Sciatic nerve (tissue), 2 donors: ENCODE data around the gene KCTD1. TPM values are rescaled to one million over a fixed set of nuclear protein-coding genes. Genes with fewer than 3 reads are reported as not detected.
A peak's percentile ranks its signal among the peaks of the same experiment; 100 is the strongest.

Source experiments
- ATAC-seq: fragments of 200-7000 bp; cut with Tn5 transposase; one replicate; pipeline ENCODE4 v1.9.1; 2020; ENCODE audit warnings: mild to moderate bottlenecking, moderate library complexity
- DNase-seq: peaks from one replicate; pipeline ENCODE4 v3.0.0-alpha.2; 2020; ENCODE audit warnings: low spot score
- intact Hi-C: fragments of 100-400 bp; cut with DNase I; formaldehyde crosslinking; loops from one replicate; pipeline ENCODE4 v1.14.2; 2022
- total RNA-seq: library from RNA; stranded (reverse); fragmentation: NEBNext Ultra II Directional; extraction: Animal tissue kit (Norgen Biotek cat#: 25700); gene quantifications from one replicate; pipeline ENCODE4 v1.2.1, GENCODE V29; 2021
- donor health status: DM: no; HTN: no; CAD: no.
- donor health status: DM: no; HTN: no; CAD: no.

KCTD1 gene
- total RNA-seq, 1 donor from 2014 or later = 34.1 TPM

DNA sequence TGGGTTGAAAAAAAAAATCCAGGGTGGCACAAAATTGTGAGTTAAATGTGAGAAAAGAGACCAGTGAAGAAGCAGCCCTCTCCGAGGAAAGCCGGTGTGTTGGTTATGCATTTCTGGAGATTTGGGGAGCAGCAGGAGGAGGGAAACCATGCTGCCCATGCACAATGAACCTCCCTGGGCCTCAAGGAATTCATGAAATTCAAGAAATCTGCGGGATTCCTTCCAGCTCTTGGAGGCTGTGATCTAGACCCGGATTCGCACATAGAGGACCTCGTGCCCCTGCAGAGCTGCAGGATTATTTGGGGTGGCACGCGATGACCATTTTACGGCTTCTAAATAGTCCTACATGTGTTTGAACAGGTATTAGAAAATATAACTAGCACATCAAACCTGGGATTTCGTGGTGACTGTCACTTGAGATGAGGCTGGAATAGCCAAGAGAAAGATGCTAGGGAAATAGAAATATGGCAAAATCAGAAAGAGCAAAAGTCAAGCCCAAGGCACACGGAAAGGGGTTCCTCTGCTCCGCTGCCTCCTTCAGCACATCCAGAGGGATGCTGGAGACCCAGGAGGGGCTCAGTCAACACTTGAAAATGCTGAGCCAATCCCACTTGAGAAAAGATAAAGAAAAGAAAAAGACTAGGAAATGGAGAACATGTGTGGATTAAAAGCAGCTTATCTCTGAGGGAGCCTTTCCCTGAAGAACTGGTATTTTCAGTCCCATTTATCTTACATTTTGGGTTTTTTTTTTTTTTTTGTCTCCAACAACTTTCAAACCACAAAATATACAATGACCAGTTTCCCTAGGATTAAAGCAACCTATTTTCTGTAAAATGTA lies 22.0 kb downstream of the KCTD1 start:
- DNase-seq (no peak), ATAC-seq (no peak)
- intact Hi-C loops = no loop called here

GRCh38 chr18:26524504-26525351 lies 23.6 kb downstream of the KCTD1 start:
- intact Hi-C loops = no loop called here
- DNase-seq (no peak), ATAC-seq (peak; percentile 45)

- intact Hi-C loops = no loop called here
- DNase-seq = no peak
- no peak for ATAC-seq
Observed at GRCh38 chr18:26524002-26524401, 24.4 kb downstream of the KCTD1 start.

DNA sequence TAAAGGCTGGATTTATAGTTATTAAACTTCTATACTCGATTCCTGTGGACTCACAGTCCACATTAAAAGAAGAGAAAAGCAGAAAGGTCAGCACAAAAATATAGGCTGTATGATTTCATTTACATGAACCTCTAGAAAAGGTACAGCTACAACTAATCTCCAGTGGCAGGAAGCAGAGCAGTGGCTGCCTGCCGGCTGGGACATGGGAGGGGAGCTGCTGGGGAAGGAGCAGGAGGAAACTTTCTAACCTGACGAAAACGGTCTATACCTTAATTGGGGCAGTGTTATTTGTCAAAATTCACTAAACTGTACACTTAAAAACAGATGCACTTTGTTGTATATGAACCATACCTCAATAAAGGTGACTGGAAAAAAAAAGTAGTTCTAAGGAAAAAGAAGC lies 26.7 kb downstream of the KCTD1 start:
- ATAC-seq (no peak), DNase-seq (no peak)
- intact Hi-C loops = no loop called here

DNA sequence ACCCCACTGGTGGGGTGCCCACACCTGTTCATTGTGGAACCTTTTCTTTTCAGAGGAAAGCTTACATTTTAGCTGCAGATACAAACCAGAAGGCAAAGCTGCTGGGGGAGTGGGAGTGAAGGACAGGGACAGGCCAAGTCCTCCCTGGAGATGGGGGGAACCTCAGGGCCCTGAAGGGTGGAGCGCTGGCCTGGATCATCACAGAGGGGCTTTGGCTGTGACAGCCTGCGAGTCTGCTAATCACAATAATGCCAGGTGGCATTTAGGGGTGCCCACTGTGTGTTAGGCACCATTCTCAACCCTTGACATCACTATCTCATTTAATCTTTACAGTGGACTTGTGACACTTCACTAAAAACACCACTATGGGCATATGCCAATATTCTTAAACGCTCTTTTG lies 27.4 kb downstream of the KCTD1 start:
- DNase-seq = no peak
- no peak for ATAC-seq
- intact Hi-C loops = no loop called here

GRCh38 chr18:26519114-26519513 lies 29.2 kb downstream of the KCTD1 start:
- DNase-seq = no peak
- ATAC-seq = no peak
- intact Hi-C loops = no loop called here

DNA sequence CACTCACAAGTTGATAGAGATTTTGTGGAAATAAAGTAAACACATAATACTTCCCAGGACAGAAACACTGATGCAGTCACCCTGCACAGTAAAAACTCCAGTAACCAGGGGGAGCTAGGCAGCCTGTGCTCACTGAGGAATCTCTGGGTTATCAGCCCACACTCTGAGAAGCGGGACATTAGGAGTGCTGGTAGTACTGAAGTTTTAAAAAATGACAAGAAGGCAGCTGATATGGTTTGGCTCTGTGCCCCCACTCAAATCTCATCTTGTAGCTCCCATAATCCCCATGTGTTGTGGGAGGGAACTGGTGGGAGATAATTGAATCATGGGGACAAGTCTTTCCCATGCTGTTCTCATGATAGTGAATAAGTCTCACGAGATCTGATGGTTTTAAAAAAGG lies 31.4 kb downstream of the KCTD1 start:
- no peak for DNase-seq
- ATAC-seq = no peak
- intact Hi-C loops = no loop called here

DNA sequence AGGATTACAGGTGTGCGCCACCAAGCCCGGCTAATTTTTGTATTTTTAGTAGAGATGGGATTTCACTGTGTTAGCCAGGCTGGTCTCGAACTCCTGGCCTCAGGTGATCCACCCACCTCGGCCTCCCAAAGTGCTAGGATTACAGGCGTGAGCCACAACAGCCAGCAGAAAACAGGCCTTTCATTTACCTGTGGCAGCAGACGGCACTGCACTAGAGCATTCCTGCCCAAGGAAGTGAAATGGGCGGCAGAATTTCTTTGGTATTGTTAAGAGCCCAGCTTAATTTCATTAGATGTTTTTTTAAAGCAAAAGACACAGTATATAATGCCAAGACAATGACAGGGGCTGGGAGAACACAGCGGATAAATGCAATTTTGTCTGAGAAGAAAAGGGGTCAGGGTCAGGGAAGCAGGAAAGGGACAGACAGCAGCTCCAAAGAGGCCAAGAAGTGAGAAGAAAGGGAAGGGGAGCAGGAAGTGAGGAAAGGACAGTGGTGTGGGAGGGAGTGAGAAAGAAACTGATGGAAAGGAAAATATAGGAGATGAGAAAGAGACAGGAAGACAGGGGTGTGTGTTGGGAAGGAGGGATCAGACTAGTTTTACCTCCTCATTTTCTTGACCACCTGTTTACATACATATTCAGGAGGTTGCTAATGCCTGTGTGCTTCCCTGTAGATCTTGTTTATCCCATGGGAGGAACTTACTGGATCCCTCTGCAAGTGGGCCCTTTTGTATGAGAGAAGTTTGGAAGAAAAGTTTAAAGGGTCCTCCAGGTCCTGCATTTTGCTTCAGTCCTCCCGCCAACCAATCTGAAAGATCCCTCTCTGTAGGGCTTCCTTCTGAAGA lies 32.5 kb downstream of the KCTD1 start:
- no peak for ATAC-seq
- intact Hi-C loops = no loop called here
- DNase-seq = no peak

GRCh38 chr18:26511339-26512071 lies 36.8 kb downstream of the KCTD1 start:
- ATAC-seq (peak; percentile 7), DNase-seq (no peak)
- intact Hi-C loops = no loop called here

- intact Hi-C loops = no loop called here
- ATAC-seq (peak; percentile 97), DNase-seq (no peak)
Observed at GRCh38 chr18:26510337-26510736, 38.0 kb downstream of the KCTD1 start.

DNA sequence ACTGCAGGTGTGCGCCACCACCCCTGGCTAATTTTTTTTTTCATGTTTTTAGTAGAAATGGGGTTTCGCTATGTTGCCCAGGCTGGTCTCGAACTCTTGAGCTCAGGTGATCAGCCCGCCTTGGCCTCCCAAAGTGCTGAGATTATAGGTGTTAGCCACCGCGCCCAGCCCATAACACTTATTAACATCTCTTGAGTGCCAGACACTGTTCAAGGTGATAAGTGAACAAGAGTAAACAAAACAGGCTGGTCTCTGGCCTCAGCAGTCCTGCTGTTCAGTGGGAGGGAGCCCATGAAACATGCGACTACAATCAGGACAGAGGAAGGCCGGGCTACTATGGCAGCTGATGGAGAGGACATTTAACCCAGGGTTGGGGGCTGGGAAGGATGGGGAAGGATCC lies 42.3 kb downstream of the KCTD1 start:
- ATAC-seq (no peak), DNase-seq (no peak)
- intact Hi-C loops = no loop called here

DNA sequence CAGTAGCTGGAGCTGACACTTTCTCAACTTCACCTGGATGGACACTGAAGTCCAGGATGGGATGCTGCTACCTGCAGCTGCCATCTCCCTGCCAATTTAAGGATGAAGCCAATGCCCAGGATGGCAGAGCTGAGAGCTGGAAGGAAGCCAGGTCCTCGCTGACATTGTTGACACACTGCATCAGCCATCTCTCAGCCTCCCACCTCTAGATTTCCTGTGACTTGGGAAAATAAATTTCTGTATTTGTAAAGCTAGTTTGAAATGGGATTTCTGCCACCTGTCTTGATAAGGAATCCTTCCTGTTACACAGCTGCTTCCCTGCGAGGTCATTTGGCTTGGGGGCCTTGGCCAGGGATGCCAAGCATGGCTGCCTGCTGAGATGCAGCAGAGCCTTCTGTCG lies 43.5 kb downstream of the KCTD1 start:
- intact Hi-C loops = no loop called here
- DNase-seq (no peak), ATAC-seq (no peak)

DNA sequence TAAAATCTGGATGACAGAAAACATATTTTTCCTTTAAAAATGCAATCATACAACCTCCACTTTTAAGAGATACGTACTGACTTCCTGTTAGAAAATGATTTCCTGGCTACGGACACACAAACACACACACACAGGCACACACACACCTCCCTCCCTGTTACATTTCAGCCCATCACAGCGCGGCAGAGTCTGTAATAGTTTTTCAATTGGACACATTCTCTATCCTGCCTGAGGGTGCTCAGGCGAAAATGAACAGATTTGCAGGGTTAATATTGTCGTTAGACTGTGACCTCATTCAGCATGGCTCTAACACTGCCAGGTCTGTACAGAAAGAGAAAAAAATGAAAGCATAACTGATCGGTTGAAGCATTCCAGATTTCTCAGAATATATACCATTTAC lies 45.0 kb downstream of the KCTD1 start:
- no peak for ATAC-seq

GRCh38 chr18:26502823-26503222 lies 45.5 kb downstream of the KCTD1 start:
- ATAC-seq (no peak), DNase-seq (no peak)
- intact Hi-C loops = no loop called here

More for the DNA sequence above, 45.0 kb downstream of the KCTD1 start:
- intact Hi-C loops = no loop called here
- DNase-seq = no peak

DNA sequence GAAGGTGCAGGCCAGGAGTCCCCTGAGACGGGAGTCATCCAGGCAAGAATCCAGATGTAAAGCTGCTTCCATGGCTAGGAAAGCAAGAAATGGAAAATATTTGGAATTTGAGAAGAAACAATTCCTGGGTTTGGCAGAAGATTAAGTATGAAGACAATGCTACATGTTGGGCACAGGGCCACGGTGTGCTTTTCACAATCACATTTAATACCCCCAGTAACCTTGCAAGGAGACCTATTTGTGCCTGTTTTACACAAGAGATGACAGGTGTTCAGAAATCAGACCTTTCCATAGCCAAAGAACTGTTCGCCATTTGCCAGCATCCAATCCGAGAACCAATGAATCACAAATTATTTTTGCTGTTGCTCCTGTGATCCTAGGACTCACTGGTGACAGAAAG lies 50.5 kb downstream of the KCTD1 start:
- DNase-seq = no peak
- no peak for ATAC-seq
- intact Hi-C loops = no loop called here

DNA sequence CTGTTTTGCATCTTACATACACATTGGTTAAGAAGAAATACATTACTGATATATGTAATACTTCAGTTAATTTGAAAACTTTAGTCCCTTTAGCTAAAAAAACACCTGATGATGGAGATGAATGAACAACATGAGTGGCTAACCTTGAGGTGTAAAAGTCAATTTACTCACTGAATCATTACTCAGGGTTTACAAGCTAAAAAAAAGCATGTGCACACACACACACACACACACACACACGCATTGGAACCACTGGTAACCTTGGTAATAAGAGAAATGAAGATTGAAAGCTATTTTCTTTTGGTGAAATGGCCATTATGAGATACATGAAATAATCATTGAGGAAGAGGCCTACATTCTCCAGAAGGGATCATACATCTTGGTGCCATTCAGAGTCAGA lies 51.8 kb downstream of the KCTD1 start:
- ATAC-seq (no peak), DNase-seq (no peak)
- intact Hi-C loops = no loop called here

- intact Hi-C loops = no loop called here
- ATAC-seq (no peak), DNase-seq (no peak)
Observed at GRCh38 chr18:26495287-26495686, 53.1 kb downstream of the KCTD1 start.

DNA sequence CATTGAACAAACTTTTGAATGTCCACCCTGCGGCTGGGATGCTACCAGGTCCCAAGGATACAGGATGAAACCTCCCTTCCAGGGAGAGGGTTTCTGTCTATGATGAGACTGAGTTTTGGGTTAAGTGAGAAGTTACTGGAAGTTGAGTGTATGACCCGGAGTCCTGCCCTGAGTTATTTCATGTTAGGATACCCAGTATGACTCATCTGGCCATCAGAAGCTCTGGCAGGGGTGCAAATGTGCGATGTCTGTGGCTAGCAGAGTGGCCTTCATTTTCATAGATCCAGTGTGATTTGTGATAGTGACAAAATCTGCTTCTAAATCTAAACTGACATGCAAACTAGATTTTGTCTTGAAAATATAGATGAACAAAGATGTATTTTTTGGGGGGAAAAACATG lies 55.3 kb downstream of the KCTD1 start:
- no peak for ATAC-seq
- DNase-seq = no peak
- intact Hi-C loops = no loop called here
